Brain microvascular endothelial cell (primary cell): ENCODE data around the gene ST6GALNAC1.

Experiments
- DNase-seq: peaks from one replicate; pipeline ENCODE4 v3.0.0-alpha.2; 2020
- H3K27ac ChIP-seq: fragments of 250-450 bp; sonication (Bioruptor Pico); 2 replicates; pipeline ENCODE4 v1.5.1; 2020; ENCODE audit warnings: mild to moderate bottlenecking, moderate library complexity
- H3K27me3 ChIP-seq: fragments of 250-450 bp; sonication (Bioruptor Pico); replicated peaks from 2 replicates; pipeline ENCODE4 v1.5.1; 2020; ENCODE audit warnings: mild to moderate bottlenecking
- H3K36me3 ChIP-seq: fragments of 250-450 bp; sonication (Bioruptor Pico); replicated peaks from 2 replicates; pipeline ENCODE4 v1.5.1; 2020; ENCODE audit warnings: mild to moderate bottlenecking
- H3K4me3 ChIP-seq: 2 replicates; pipeline ENCODE4 v1.5.1; 2011; ENCODE audit warnings: low read depth, mild to moderate bottlenecking, control low read depth, low read length, moderate library complexity
- in situ Hi-C: cut with HindIII; loops from 2 replicates; pipeline ENCODE4 v1.10.0; 2017; ENCODE audit warnings: low sequenced_read_pairs, low pct_ligation_motif_present
- TF ChIP-seq, protein P1 (sequence below): IDR thresholded peaks from 2 replicates; pipeline ENCODE4 v1.5.1; 2011; ENCODE audit warnings: low read depth, mild to moderate bottlenecking, moderate library complexity, low read length, control low read depth, inconsistent platforms; ENCODE audit errors: missing control alignments

Gene ST6GALNAC1

DNA sequence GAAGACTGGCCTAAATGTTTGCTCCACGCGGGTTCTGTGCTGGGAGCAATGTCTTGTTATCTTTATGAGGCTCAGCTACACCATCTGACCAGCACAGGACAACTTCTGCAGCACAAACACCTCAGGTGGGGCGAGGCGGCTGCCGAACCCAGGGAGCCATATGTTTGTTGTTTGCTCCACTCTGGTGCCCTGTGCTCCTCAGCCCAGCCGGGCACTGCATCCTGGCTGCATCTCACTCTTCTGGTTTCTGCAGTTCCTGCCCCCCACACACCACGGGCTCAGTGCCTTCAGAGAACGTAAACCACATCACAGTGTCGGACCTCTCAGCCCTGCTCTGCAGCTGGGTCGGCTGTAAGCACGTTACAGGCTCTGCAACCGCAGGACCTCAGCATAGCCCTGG is 34.8 kb upstream of the ST6GALNAC1 start:
- Histone ChIP-seq H3K27me3 (no peaks in the 10 kb centered on the region), H3K27ac (no peak overlapping the region), H3K36me3 (peaks cover 36% of the 10 kb centered on the region), H3K4me3 (no peak overlapping the region)
- no peak for DNase-seq
- in situ Hi-C loops, result no loop called here
- TF ChIP-seq, protein P1, sequence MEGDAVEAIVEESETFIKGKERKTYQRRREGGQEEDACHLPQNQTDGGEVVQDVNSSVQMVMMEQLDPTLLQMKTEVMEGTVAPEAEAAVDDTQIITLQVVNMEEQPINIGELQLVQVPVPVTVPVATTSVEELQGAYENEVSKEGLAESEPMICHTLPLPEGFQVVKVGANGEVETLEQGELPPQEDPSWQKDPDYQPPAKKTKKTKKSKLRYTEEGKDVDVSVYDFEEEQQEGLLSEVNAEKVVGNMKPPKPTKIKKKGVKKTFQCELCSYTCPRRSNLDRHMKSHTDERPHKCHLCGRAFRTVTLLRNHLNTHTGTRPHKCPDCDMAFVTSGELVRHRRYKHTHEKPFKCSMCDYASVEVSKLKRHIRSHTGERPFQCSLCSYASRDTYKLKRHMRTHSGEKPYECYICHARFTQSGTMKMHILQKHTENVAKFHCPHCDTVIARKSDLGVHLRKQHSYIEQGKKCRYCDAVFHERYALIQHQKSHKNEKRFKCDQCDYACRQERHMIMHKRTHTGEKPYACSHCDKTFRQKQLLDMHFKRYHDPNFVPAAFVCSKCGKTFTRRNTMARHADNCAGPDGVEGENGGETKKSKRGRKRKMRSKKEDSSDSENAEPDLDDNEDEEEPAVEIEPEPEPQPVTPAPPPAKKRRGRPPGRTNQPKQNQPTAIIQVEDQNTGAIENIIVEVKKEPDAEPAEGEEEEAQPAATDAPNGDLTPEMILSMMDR, result no peak

DNA sequence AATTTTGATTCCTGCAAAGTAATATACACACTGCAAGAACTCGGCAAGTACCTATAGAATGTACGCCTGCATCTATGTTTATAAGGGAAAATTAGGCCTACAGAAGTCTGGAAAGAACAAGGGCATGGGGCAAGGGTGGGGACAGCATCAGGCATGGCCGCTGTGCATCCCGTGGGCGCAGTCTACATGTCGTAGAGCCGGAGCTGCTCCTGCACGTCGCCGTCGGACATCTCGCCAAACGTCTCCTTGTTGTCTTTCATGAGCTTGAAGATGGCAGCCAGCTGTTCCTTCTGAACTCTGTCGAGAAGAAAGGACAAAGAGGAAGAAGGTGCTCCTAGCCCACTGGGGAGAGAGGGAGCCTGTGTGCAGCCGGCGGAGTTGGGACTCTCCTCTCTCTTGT is 33.8 kb upstream of the ST6GALNAC1 start:
- no peaks in the 10 kb centered on the region for H3K27me3 ChIP-seq
- in situ Hi-C loops, result no loop called here
- TF ChIP-seq, protein P1, result no peak
- H3K27ac ChIP-seq, result no peak overlapping the region
- no peak for DNase-seq
- no peak overlapping the region for H3K4me3 ChIP-seq
- peaks cover 27% of the 10 kb centered on the region for H3K36me3 ChIP-seq

DNA sequence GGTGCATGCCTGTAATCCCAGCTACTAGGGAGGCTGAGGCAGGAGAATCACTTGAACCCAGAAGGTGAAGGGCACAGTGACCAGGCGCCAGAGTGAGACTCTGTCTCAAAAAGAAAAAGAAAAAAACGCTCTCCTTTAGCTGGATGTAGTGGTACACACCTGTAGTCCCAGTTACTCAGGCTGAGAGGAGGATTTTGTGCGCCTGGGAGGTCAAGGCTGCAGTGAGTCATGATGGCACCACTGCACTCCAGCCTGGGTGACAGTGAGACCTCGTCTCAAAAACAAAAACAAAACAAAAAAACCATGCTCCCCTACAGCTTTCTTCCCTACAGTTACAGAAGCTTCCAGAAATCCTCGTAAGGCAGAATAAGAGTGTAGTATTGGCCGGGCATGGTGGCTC is 33.1 kb upstream of the ST6GALNAC1 start:
- no peak overlapping the region for H3K4me3 ChIP-seq
- no peaks in the 10 kb centered on the region for H3K27me3 ChIP-seq
- no peak overlapping the region for H3K27ac ChIP-seq
- DNase-seq, result no peak
- in situ Hi-C loops, result no loop called here
- peaks cover 27% of the 10 kb centered on the region for H3K36me3 ChIP-seq
- TF ChIP-seq, protein P1, result no peak

DNA sequence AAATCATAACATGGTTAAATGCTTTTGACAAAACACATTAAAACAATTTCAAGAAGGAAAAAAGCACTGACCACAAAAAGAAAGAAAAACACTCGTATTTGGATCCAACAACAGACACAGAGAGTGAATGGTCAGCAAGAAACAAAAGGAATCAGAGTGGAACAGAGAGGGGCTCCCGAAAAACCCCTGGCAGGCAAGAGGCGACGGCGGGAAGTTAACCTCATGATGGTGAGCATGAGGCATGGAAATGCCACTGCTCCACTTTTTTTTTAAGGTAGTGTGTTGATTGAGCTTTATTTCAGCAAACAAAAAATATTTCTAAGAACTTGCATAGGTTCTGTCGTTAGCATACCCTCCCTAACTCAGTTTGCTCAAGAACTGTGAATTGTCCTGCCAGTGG is 32.1 kb upstream of the ST6GALNAC1 start:
- no peak overlapping the region for H3K27ac ChIP-seq
- in situ Hi-C loops, result no loop called here
- H3K27me3 ChIP-seq, result no peaks in the 10 kb centered on the region
- H3K4me3 ChIP-seq, result no peak overlapping the region
- peaks cover 27% of the 10 kb centered on the region for H3K36me3 ChIP-seq
- TF ChIP-seq, protein P1, result no peak
- DNase-seq, result no peak

DNA sequence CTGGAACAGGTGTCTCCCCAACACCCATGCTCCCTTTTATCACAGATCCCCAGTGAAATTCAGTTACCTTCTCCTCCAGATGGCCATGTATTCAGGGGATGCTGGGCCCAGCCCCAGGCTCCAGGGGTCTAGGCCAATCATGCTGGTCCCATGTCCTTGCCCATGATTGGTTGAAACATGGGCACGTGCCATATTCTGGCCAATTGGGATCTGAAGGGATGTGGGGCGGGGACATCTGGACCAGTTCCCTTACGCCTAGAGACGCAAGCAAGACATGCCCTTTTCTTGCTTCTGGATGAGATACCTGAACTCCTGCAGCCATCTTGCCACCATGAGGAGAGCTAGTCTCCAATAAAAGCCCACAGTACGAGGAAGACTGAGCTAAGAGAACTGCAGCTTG is 31.0 kb upstream of the ST6GALNAC1 start:
- TF ChIP-seq, protein P1, result no peak
- H3K27ac ChIP-seq, result no peak overlapping the region
- H3K4me3 ChIP-seq, result no peak overlapping the region
- in situ Hi-C loops, result no loop called here
- H3K27me3 ChIP-seq, result no peaks in the 10 kb centered on the region
- peaks cover 27% of the 10 kb centered on the region for H3K36me3 ChIP-seq
- DNase-seq, result no peak

DNA sequence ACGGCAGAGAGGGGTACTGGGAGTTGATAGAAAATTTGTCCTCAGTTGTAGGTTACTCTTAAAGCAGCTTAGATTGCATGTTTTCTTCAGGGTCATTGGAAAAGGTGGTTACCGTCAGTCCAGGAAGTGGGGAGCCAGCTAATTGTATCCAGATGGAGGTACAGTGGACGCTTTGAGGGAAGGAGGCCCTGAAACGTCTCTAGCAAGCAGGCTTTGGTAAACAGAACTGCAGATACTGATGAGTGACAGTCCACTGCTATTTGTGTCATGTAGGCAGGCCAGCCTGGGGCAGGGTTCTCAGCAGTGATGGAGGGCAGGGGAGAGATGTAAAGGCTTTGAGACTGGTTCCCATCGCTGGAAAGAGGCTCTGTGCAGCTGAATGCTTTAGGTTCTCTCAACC is 30.2 kb upstream of the ST6GALNAC1 start:
- in situ Hi-C loops, result no loop called here
- TF ChIP-seq, protein P1, result no peak

More for the DNA sequence above, 30.2 kb upstream of the ST6GALNAC1 start:
- Histone ChIP-seq H3K27ac (no peak overlapping the region), H3K27me3 (no peaks in the 10 kb centered on the region), H3K36me3 (peaks cover 22% of the 10 kb centered on the region), H3K4me3 (no peak overlapping the region)
- DNase-seq, result no peak
